Measurements from ENCODE around the gene SWAP70. TPM values are rescaled to one million over a fixed set of nuclear protein-coding genes. Genes with fewer than 3 reads are reported as not detected.

The SWAP70 gene
- total and polyA plus RNA-seq, 2 of the 13 experiments (the other 11 are each of a cell fraction or from before 2014, with no cell fraction given), result 4.6 to 8.7 TPM

GRCh38 chr11:9758637-9759518 lies 95.0 kb downstream of the SWAP70 start (continued):
- peak; percentile 63 for TF ChIP-seq ZSCAN9 (CRISPR knock-in tag; IDR thresholded peaks at IDR 0.05; ENCODE audit: borderline replicate concordance)
- no peak for TF ChIP-seq NFE2L2 (IDR thresholded peaks at IDR 0.05; ENCODE audit: low read length)
- no peak for TF ChIP-seq RELA (CRISPR knock-in tag; IDR thresholded peaks at IDR 0.05)
- no peak for TF ChIP-seq SIN3B (IDR thresholded peaks at IDR 0.05; ENCODE audit: low read length)
- no peak for TF ChIP-seq ZFP36L2 (CRISPR knock-in tag; IDR thresholded peaks at IDR 0.05)
- TF ChIP-seq RARA (CRISPR knock-in tag; IDR thresholded peaks at IDR 0.05), result peak; percentile 62
- TF ChIP-seq RXRB (CRISPR knock-in tag; IDR thresholded peaks at IDR 0.05; ENCODE audit: borderline replicate concordance), result peak; percentile 85
- TF ChIP-seq ZNF17 (CRISPR knock-in tag; IDR thresholded peaks at IDR 0.05), result no peak
- peak; percentile 67; the same call in 1 of the 2 replicates for TF ChIP-seq KDM3A (CRISPR knock-in tag; IDR thresholded peaks at IDR 0.05; ENCODE audit: low read depth)
- no peak for TF ChIP-seq KLF13 (CRISPR knock-in tag; IDR thresholded peaks at IDR 0.05)
- no peak for TF ChIP-seq FOXK2 (IDR thresholded peaks at IDR 0.05)
- TF ChIP-seq, protein P1, sequence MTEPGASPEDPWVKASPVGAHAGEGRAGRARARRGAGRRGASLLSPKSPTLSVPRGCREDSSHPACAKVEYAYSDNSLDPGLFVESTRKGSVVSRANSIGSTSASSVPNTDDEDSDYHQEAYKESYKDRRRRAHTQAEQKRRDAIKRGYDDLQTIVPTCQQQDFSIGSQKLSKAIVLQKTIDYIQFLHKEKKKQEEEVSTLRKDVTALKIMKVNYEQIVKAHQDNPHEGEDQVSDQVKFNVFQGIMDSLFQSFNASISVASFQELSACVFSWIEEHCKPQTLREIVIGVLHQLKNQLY (CRISPR knock-in tag; IDR thresholded peaks at IDR 0.05), result no peak
- TF ChIP-seq KMT2B (CRISPR knock-in tag; IDR thresholded peaks at IDR 0.05), result no peak; the same call in 1 of the 2 replicates
- TF ChIP-seq ZNF430 (CRISPR knock-in tag; IDR thresholded peaks at IDR 0.05), result no peak
- no peak for TF ChIP-seq FOXA1 (IDR thresholded peaks at IDR 0.05)
- TF ChIP-seq FOXA1 (CRISPR knock-in tag; IDR thresholded peaks at IDR 0.05), result no peak
- TF ChIP-seq, protein P2, sequence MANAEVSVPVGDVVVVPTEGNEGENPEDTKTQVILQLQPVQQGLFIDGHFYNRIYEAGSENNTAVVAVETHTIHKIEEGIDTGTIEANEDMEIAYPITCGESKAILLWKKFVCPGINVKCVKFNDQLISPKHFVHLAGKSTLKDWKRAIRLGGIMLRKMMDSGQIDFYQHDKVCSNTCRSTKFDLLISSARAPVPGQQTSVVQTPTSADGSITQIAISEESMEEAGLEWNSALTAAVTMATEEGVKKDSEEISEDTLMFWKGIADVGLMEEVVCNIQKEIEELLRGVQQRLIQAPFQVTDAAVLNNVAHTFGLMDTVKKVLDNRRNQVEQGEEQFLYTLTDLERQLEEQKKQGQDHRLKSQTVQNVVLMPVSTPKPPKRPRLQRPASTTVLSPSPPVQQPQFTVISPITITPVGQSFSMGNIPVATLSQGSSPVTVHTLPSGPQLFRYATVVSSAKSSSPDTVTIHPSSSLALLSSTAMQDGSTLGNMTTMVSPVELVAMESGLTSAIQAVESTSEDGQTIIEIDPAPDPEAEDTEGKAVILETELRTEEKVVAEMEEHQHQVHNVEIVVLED (CRISPR knock-in tag; IDR thresholded peaks at IDR 0.05; ENCODE audit: borderline replicate concordance), result no peak; the same call in 1 of the 2 replicates
- TF ChIP-seq BORCS8-MEF2B (CRISPR knock-in tag; IDR thresholded peaks at IDR 0.05), result peak; percentile 83
- no peak; the same call in 1 of the 2 replicates for TF ChIP-seq SMC3 (IDR thresholded peaks at IDR 0.05; ENCODE audit: low read length)
- TF ChIP-seq NR2C2 (CRISPR knock-in tag; IDR thresholded peaks at IDR 0.05; ENCODE audit: borderline replicate concordance), result no peak; the same call in 1 of the 2 replicates
- TF ChIP-seq, protein P3, sequence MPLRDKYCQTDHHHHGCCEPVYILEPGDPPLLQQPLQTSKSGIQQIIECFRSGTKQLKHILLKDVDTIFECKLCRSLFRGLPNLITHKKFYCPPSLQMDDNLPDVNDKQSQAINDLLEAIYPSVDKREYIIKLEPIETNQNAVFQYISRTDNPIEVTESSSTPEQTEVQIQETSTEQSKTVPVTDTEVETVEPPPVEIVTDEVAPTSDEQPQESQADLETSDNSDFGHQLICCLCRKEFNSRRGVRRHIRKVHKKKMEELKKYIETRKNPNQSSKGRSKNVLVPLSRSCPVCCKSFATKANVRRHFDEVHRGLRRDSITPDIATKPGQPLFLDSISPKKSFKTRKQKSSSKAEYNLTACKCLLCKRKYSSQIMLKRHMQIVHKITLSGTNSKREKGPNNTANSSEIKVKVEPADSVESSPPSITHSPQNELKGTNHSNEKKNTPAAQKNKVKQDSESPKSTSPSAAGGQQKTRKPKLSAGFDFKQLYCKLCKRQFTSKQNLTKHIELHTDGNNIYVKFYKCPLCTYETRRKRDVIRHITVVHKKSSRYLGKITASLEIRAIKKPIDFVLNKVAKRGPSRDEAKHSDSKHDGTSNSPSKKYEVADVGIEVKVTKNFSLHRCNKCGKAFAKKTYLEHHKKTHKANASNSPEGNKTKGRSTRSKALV (CRISPR knock-in tag; IDR thresholded peaks at IDR 0.05), result no peak
- TF ChIP-seq ARHGAP35 (CRISPR knock-in tag; IDR thresholded peaks at IDR 0.05; ENCODE audit: borderline replicate concordance), result 0 out of 2 replicates have a peak, but pooled peaks have one; percentile 35
- TF ChIP-seq ZNF337 (CRISPR knock-in tag; IDR thresholded peaks at IDR 0.05; ENCODE audit: borderline replicate concordance, low read depth), result peak; percentile 72
- TF ChIP-seq GFI1 (CRISPR knock-in tag; IDR thresholded peaks at IDR 0.05; ENCODE audit: borderline replicate concordance), result peak; percentile 73
- peak; percentile 85 for TF ChIP-seq TARDBP (CRISPR knock-in tag; IDR thresholded peaks at IDR 0.05)
- no peak; the same call in 1 of the 2 replicates for TF ChIP-seq ZBTB8A (CRISPR knock-in tag; IDR thresholded peaks at IDR 0.05; ENCODE audit: borderline replicate concordance, low read depth)
- TF ChIP-seq SP140L (CRISPR knock-in tag; IDR thresholded peaks at IDR 0.05; ENCODE audit: borderline replicate concordance), result no peak
- TF ChIP-seq ZNF883 (CRISPR knock-in tag; IDR thresholded peaks at IDR 0.05; ENCODE audit: not compliant biosample characterization), result peak; percentile 52
- no peak for TF ChIP-seq ZNF816 (CRISPR knock-in tag; IDR thresholded peaks at IDR 0.05; ENCODE audit: borderline replicate concordance)
